NCI-H146 treated with DMSO at 0.1 percent for 48 hours (cell line): ENCODE results near the gene POP7.
"Not testable (repeated sequence)": the region's sequence is repeated elsewhere in the genome, so short reads cannot be mapped to it uniquely, and the experiment has no call there.

ENCODE experiments used
- DNase-seq: peaks from one replicate; lab custom pipeline; 2025; ENCODE audit not compliant: unreplicated experiment; lab: John Stamatoyannopoulos, UW

The POP7 gene

DNA sequence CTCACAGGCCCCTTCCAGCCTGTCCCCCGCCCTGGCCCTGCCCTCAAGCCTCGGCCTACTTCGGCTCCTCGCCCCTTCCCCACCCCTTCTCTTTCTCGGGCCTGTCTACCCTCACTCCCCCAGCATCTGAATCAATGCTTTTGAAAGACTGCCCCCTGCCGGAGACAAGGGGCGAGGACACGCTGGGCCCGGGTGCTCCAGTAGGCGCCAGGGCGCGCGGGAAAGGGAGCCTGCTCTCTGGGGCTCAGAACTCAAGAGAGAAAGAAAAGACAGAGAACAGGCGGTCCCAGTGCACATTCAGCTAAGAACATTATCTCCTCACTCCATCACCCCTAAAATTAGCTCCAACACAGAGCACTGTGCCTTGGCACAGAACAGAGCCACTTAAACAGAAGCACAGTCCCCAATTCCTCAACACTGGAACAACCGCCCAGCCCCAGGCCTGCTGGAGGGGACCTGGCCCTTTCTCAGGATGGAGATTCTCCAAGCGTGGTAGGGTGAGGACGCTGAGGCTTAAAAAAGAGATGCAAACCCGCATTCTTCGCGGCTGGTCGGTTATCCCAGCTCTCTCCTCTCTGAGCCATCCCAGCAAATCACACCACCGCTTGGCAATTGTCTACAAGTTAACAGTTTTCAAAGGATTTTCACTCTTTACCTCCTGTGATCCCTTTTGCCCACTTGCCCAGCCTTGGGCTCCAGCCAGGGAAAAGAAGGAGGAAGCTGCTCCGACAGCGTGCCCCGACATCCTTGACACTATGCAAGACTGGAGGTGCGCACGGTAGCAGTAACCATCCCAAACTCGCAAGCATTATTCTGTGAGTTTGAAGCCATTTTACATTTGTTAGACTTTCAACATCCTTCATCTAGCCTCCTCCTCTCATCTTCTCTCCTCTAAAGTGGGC lies 14.0 kb upstream of the POP7 start:
- no peak for DNase-seq

DNA sequence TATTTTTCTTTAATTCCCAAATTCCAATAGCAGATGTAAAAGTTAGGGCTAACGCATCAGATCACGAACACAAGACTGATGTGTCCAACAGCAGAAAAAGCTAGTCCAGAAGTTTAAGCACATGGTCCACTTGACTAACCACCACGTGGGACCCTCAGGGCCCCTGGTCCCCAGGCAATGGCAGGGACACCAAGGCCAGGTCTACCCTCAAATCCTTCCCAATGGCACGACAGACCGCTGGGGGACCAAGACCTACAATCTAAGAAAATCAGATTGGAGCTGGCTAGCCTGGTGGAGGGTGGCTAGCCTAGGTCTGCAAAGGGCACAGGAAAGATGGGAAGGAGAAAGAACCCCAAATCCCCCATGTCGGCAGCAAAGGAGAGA lies 13.4 kb upstream of the POP7 start:
- no peak for DNase-seq

GRCh38 chr7:100693312-100694097 lies 12.4 kb upstream of the POP7 start:
- no peak for DNase-seq

GRCh38 chr7:100694098-100694745 lies 11.7 kb upstream of the POP7 start, which contains the start of gene GIGYF1:
TSS of gene GIGYF1 (minus strand) at chr7:100694250. CDS start at chr7:100688238, 6,012 bp downstream.
- DNase-seq: peak; percentile 18

DNA sequence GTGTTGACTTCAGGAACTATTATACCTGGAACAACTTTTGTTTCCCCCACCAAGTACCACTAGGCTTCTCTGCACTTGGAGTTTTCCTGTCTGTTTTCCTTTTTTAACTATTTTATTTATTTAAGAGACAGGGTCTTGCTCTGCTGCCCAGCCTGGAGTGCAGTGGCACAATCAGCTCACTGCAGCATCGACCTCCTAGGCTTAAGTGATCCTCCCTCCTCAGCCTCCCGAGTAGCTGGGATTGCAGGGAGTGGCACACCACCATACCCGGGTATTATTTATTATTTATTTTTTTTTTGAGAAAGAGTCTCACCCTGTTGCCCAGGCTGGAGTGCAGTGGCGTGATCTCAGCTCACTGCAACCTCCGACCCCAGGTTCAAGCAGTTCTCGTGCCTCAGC lies 9.8 kb upstream of the POP7 start:
- no peak for DNase-seq

GRCh38 chr7:100699018-100699417 lies 6.9 kb upstream of the POP7 start:
- DNase-seq: no peak

DNA sequence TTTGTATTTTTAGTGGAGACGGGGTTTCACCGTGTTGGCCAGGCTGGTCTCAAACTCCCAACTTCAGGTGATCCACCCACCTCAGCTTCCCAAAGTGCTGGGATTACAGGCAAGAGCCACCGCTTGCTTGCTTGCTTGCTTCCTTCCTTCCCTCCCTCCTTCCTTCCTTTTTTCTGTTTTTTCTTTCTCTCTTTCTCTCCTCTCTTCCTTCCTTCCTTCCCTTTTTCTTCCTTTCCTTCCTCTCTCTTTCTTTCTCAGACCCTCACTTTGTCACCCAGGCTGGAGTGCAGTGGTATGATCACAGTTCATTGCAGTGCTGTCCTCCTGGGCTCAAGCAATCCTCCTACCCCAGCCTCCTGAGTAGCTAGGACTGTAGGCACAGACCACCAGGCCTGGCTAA lies 4.8 kb upstream of the POP7 start:
- not testable (repeated sequence) for DNase-seq

- peak; percentile 33 for DNase-seq
Measured at GRCh38 chr7:100705320-100705752, 585 bp upstream of the POP7 start.

DNA sequence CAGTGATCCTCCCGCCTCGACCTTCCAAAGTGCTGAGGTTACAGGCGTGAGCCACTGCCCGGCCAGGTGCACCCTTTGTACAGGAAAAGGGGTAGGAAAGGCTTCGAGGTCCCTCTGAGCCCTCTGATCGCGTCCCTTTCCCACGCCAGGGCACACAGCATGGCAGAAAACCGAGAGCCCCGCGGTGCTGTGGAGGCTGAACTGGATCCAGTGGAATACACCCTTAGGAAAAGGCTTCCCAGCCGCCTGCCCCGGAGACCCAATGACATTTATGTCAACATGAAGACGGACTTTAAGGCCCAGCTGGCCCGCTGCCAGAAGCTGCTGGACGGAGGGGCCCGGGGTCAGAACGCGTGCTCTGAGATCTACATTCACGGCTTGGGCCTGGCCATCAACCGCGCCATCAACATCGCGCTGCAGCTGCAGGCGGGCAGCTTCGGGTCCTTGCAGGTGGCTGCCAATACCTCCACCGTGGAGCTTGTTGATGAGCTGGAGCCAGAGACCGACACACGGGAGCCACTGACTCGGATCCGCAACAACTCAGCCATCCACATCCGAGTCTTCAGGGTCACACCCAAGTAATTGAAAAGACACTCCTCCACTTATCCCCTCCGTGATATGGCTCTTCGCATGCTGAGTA lies 871 bp downstream of the POP7 start:
- DNase-seq: no peak

DNA sequence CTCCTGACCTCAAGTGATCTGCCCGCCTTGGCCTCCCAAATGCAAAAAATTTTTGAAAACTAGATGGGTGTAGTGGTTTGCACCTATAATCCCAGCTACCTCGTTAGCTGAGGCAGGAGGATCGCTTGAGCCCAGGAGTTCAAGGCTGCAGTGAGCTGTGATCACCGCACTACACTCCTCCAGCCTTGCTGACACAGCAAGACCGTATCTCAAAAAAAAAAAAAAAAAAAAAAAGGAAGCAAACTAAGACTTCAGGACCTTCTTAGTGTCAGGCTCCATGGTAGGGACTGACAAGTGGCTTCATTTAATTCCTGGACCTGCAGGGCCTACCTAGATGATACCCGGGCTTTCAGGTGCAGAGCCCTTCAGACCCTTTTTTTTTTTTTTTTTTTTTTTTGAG lies 2.5 kb downstream of the POP7 start:
- no peak for DNase-seq

GRCh38 chr7:100710452-100710851 lies 4.5 kb downstream of the POP7 start:
- DNase-seq: no peak

DNA sequence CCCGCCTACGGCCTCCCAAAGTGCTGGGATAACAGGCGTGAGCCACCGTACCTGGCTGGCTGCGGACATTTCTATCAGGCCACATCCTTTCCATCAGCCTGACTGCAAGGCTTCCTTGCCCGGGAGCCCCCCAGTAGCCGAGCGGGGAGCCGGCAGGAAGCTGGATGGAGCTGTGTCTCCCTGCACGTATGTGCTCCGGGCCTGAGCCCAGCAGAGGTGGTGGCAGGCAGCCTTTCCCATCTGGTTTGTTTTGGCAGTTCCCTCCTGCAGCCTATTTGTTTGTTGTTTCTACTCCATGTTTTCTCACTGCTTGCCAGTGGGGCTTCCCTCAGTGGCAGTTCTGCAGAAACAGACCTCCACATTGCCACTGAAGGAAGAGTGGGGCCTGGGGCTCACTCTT lies 5.4 kb downstream of the POP7 start:
- DNase-seq: no peak

- DNase-seq: no peak
Measured at GRCh38 chr7:100714725-100715124, 8.8 kb downstream of the POP7 start.

DNA sequence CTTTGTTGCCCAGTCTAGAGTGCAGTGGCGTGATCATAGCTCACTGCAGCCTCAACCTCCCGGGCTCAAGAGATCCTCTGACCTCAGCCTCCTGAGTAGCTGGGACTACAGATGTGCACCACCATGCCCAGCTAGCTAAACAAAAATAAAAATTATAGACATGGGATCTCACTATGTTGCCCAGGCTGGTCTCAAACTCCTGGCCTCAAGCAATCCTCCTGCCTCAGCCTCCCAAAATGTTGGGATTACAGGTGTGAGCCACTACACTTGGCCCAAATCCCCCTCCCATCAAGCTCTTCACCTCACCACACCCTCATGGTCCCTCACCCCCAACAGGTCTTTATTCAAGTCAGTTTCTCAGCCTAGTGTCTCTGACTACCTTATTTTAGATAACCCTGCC lies 11.2 kb downstream of the POP7 start:
- not testable (repeated sequence) for DNase-seq

- DNase-seq: no peak
Measured at GRCh38 chr7:100719523-100720278, 13.8 kb downstream of the POP7 start.

DNA sequence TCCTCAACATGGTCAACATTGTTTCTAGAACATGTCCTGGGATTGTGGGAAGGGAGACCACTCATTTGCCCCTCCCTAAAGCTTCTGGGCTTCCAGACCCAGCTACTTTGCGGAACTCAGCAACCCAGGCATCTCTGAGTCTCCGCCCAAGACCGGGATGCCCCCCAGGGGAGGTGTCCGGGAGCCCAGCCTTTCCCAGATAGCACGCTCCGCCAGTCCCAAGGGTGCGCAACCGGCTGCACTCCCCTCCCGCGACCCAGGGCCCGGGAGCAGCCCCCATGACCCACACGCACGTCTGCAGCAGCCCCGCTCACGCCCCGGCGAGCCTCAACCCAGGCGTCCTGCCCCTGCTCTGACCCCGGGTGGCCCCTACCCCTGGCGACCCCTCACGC lies 14.4 kb downstream of the POP7 start, which contains the start of gene EPO:
Gene EPO, plus strand, starts transcription at position 190 of the 392 bp plus-strand sequence. CDS start 513 bp downstream, outside the sequence.
- DNase-seq: no peak

DNA sequence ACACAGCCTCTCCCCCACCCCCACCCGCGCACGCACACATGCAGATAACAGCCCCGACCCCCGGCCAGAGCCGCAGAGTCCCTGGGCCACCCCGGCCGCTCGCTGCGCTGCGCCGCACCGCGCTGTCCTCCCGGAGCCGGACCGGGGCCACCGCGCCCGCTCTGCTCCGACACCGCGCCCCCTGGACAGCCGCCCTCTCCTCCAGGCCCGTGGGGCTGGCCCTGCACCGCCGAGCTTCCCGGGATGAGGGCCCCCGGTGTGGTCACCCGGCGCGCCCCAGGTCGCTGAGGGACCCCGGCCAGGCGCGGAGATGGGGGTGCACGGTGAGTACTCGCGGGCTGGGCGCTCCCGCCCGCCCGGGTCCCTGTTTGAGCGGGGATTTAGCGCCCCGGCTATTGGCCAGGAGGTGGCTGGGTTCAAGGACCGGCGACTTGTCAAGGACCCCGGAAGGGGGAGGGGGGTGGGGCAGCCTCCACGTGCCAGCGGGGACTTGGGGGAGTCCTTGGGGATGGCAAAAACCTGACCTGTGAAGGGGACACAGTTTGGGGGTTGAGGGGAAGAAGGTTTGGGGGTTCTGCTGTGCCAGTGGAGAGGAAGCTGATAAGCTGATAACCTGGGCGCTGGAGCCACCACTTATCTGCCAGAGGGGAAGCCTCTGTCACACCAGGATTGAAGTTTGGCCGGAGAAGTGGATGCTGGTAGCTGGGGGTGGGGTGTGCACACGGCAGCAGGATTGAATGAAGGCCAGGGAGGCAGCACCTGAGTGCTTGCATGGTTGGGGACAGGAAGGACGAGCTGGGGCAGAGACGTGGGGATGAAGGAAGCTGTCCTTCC lies 15.0 kb downstream of the POP7 start:
- DNase-seq: no peak

DNA sequence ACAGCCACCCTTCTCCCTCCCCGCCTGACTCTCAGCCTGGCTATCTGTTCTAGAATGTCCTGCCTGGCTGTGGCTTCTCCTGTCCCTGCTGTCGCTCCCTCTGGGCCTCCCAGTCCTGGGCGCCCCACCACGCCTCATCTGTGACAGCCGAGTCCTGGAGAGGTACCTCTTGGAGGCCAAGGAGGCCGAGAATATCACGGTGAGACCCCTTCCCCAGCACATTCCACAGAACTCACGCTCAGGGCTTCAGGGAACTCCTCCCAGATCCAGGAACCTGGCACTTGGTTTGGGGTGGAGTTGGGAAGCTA lies 15.5 kb downstream of the POP7 start:
- no peak for DNase-seq

GRCh38 chr7:100722480-100723212 lies 16.7 kb downstream of the POP7 start:
- no peak for DNase-seq
